Astrocyte of the spinal cord (primary cell): ENCODE measurements around the gene UBA1.

Source experiments
- DNase-seq: peaks from one replicate; pipeline ENCODE4 v3.0.0; 2011; ENCODE audit warnings: low read depth, low spot score
- H3K4me3 ChIP-seq: 2 replicates; pipeline ENCODE4 v1.5.1; 2011; ENCODE audit warnings: low read depth, mild to moderate bottlenecking, low read length, moderate library complexity
- in situ Hi-C: cut with HindIII; loops from 2 replicates; pipeline ENCODE4 v1.10.0; 2017; ENCODE audit warnings: low sequenced_read_pairs
- TF ChIP-seq, protein P1 (sequence below): IDR thresholded peaks from 2 replicates; pipeline ENCODE4 v1.5.1; 2012; ENCODE audit warnings: low read depth, mild to moderate bottlenecking, low read length, inconsistent platforms

Gene UBA1

DNA sequence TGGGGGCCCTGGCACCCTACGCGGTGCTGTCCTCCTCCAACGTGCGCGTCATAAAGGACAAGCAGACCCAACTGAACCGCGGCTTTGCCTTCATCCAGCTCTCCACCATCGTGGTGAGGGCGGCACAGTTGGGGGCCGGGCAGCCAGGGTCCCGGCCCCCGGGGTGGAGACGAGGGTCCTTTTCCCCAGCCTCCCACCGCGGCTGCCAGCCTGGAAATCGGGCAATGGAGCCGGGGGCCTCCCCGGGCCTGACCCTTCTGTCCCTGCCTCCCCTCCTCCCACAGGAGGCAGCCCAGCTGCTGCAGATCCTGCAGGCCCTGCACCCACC lies 13.7 kb upstream of the UBA1 start:
- in situ Hi-C loops, result no loop called here
- H3K4me3 ChIP-seq, result no peak overlapping the region
- no peak for DNase-seq
- TF ChIP-seq, protein P1, sequence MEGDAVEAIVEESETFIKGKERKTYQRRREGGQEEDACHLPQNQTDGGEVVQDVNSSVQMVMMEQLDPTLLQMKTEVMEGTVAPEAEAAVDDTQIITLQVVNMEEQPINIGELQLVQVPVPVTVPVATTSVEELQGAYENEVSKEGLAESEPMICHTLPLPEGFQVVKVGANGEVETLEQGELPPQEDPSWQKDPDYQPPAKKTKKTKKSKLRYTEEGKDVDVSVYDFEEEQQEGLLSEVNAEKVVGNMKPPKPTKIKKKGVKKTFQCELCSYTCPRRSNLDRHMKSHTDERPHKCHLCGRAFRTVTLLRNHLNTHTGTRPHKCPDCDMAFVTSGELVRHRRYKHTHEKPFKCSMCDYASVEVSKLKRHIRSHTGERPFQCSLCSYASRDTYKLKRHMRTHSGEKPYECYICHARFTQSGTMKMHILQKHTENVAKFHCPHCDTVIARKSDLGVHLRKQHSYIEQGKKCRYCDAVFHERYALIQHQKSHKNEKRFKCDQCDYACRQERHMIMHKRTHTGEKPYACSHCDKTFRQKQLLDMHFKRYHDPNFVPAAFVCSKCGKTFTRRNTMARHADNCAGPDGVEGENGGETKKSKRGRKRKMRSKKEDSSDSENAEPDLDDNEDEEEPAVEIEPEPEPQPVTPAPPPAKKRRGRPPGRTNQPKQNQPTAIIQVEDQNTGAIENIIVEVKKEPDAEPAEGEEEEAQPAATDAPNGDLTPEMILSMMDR, result no peak

DNA sequence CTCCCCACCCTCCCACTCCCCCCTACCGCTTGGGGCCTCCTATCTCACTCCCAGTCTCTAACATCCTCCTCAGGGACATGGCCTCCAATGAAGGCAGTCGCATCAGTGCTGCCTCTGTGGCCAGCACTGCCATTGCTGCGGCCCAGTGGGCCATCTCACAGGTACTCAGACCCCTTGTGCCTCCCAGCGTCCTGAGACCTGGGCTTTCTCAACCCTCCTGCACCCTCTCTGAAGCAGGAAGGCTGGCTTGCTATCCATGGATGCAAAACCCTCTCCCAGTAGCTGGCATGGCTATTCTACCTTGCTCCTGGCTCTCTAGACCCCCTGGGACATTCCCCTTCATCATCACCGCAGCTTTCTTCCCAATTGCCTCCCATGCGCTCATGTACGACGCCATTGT lies 13.3 kb upstream of the UBA1 start:
- H3K4me3 ChIP-seq, result no peak overlapping the region
- no peak for DNase-seq
- TF ChIP-seq, protein P1, result no peak
- in situ Hi-C loops, result no loop called here

DNA sequence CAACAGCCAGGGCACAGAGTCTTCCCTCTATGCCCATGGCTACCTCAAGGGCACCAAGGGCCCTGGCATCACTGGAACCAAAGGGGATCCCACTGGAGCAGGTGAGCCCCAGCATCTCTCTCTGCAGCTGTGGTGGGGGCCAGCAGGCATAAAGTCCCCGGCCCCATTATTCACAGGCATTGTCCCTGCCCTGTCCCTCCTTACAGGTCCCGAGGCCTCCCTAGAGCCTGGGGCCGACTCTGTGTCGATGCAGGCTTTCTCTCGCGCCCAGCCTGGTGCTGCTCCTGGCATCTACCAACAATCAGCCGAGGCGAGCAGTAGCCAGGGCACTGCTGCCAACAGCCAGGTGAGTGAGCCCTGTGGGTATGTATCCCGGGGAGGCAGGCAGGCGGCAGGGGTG lies 12.3 kb upstream of the UBA1 start:
- in situ Hi-C loops, result no loop called here
- TF ChIP-seq, protein P1, result no peak
- no peak overlapping the region for H3K4me3 ChIP-seq
- DNase-seq, result no peak

DNA sequence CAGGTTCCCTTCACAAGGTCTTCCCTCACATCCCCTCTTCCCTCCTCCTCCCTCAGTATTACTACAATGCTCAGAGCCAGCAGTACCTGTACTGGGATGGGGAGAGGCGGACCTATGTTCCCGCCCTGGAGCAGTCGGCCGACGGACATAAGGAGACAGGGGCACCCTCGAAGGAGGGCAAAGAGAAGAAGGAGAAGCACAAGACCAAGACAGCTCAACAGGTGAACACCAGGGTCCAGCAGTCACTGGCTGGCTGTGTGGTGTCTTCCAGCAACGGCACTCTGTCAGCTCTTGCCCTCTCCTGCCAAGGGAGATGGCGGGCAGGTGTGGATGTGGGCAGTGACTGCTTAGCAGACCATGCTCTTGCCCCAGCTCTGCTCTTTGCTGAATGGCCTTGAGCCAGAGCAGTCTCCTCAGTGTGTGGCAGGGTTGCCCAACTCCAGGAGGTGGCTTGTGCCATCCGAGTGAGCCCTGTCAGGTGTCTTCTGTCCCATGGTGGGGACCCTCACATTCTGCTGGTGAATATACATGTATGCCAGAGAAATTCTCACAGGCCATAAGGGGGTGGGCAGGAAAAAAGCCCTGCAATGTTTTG lies 11.4 kb upstream of the UBA1 start:
- in situ Hi-C loops, result no loop called here
- H3K4me3 ChIP-seq, result no peak overlapping the region
- DNase-seq, result no peak
- TF ChIP-seq, protein P1, result no peak

DNA sequence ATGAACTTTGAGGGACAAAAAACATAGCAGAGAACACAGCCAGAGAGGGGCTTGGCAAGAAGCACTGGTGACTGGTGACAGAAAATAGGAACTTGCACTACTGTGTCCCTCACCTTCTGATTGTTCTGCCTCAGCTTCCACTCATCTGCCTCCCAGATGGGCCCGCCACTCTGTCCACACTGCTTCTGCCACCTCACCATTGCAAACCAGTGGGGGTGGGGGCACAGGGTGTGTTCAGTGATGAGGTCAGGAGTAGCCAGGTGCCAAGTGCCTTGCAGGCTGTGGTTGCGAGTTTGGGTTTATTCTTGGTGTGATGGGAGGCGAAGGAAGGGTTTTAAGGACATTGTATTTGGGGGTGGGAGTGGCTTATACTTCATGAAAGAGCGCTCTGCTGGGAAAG lies 9.1 kb upstream of the UBA1 start:
- TF ChIP-seq, protein P1, result no peak
- in situ Hi-C loops, result no loop called here
- no peak for DNase-seq

DNA sequence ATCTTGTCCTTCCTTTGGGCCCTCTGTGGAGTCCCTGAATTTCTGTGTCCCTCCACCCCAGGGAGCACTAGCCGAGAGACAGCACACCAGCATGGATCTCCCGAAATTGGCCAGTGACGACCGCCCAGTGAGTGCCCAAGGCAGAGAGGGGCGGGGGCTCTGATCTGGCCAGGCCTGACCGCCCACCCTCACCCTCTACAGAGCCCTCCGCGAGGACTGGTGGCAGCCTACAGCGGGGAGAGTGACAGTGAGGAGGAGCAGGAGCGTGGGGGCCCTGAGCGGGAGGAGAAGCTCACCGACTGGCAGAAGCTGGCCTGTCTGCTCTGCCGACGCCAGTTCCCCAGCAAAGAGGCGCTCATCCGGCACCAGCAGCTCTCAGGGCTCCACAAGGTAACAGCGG lies 8.4 kb upstream of the UBA1 start:
- TF ChIP-seq, protein P1, result no peak
- in situ Hi-C loops, result no loop called here
- no peak for DNase-seq

More for the DNA sequence above, 9.1 kb upstream of the UBA1 start:
- no peak overlapping the region for H3K4me3 ChIP-seq

More for the DNA sequence above, 8.4 kb upstream of the UBA1 start:
- no peak overlapping the region for H3K4me3 ChIP-seq
